Measurements from ENCODE around the gene KCNK4. TPM values are rescaled to one million over a fixed set of nuclear protein-coding genes. Genes with fewer than 3 reads are reported as not detected.

The KCNK4 gene
- total RNA-seq, 1 experiment from 2014 or later = 0.28 TPM

DNA sequence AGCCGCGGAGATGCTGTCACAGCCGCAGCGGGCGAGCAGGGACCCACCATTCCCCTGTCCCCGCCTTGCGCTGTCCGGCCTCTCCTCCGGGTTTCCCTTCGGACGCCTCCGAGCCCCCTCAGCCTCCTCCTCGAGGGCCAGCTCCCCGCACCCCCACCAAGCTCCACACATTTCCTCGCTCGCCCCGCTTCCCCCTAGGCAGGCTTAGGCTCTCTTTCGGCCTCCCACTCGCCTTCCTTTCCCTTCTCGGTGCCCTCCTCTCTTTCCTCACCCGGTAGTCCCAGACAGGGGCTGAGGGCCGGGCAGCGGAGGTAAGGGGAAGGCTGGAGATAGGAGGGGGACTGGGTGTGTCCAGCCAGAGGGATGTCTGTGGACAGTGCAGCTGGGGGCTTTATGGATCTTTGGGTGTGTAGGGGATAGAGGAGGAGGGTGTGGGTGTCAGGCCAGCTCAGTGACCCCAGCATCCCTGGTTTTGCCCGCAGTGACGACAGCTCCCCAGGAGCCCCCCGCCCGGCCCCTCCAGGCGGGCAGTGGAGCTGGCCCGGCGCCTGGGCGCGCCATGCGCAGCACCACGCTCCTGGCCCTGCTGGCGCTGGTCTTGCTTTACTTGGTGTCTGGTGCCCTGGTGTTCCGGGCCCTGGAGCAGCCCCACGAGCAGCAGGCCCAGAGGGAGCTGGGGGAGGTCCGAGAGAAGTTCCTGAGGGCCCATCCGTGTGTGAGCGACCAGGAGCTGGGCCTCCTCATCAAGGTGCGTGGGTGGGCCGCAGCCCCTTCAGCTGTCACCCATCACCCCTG, 1.6 kb downstream of the KCNK4 start:
- no peak overlapping the region for H3K23ac ChIP-seq (ENCODE audit: insufficient read length, low read depth, low read length)
- Mint-ChIP-seq H3K27ac (no peak overlapping the region), H3K4me3 (peak overlapping the region; percentile 47 to 77; a peak in 4 of 5 replicates), H3K4me1 (peaks cover 3 to 17% of the 10 kb centered on the region in 2 experiments; a peak in 3 of 4 replicates), H3K36me3 (ENCODE audit: insufficient read depth in 1 of 3, low read depth in 3 of 3) (peaks cover 0 to 2% (median 0%) of the 10 kb centered on the region in 3 experiments; a peak in 3 of 7 replicates), H3K27me3 (ENCODE audit: low read depth) (peaks cover 82% of the 10 kb centered on the region), H3K9me3 (no peaks in the 10 kb centered on the region; a peak in 2 of 5 replicates)
- no peak overlapping the region for H2AFZ ChIP-seq (ENCODE audit: low read length)
- H3K18ac ChIP-seq (ENCODE audit: insufficient read length, low read depth, low read length) = no peak overlapping the region
- H4K5ac ChIP-seq (ENCODE audit: insufficient read length, low read depth, low read length) = no peak overlapping the region
- H3K4me2 ChIP-seq (ENCODE audit: insufficient read depth, insufficient read length, low read length) = peak overlapping the region; percentile 58
- no peak overlapping the region for H2BK20ac ChIP-seq (ENCODE audit: low read depth, low read length, poor library complexity, severe bottlenecking)
- H4K20me1 ChIP-seq (ENCODE audit: control insufficient read depth, insufficient read depth, insufficient read length) = no peaks in the 10 kb centered on the region
- WGBS (ENCODE audit: extremely low coverage, insufficient read length, low lambda C conversion rate) = no CpG with 5 or more reads among the region's 42 CpGs
- TF ChIP-seq, protein P1, sequence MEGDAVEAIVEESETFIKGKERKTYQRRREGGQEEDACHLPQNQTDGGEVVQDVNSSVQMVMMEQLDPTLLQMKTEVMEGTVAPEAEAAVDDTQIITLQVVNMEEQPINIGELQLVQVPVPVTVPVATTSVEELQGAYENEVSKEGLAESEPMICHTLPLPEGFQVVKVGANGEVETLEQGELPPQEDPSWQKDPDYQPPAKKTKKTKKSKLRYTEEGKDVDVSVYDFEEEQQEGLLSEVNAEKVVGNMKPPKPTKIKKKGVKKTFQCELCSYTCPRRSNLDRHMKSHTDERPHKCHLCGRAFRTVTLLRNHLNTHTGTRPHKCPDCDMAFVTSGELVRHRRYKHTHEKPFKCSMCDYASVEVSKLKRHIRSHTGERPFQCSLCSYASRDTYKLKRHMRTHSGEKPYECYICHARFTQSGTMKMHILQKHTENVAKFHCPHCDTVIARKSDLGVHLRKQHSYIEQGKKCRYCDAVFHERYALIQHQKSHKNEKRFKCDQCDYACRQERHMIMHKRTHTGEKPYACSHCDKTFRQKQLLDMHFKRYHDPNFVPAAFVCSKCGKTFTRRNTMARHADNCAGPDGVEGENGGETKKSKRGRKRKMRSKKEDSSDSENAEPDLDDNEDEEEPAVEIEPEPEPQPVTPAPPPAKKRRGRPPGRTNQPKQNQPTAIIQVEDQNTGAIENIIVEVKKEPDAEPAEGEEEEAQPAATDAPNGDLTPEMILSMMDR (conservative IDR thresholded peaks at IDR 0.05) = no peak
- no peaks in the 10 kb centered on the region for H3K79me2 ChIP-seq (ENCODE audit: insufficient read depth, low read length)
- no peak for DNase-seq
- no peak overlapping the region for H4K91ac ChIP-seq (ENCODE audit: insufficient read length, low read depth, low read length)
- no peaks in the 10 kb centered on the region for H3K79me1 ChIP-seq (ENCODE audit: insufficient read depth, low read depth, low read length, poor library complexity, severe bottlenecking)
- H2BK15ac ChIP-seq (ENCODE audit: low read depth, low read length) = no peak overlapping the region
- H4K8ac ChIP-seq (replicated peaks; ENCODE audit: insufficient read length, low read depth, low read length) = no peak overlapping the region
- H3K23me2 ChIP-seq (ENCODE audit: insufficient read length, low read depth, low read length, poor library complexity, severe bottlenecking) = peaks cover 3% of the 10 kb centered on the region
- H3K27ac ChIP-seq (ENCODE audit: insufficient read length, low read depth, low read length) = no peak overlapping the region
- H2AK5ac ChIP-seq (ENCODE audit: insufficient read length, low read length) = no peak overlapping the region
- no peaks in the 10 kb centered on the region for H3K4me1 ChIP-seq (ENCODE audit: insufficient read depth, low read length)
- no peaks in the 10 kb centered on the region for H3K9me3 ChIP-seq (ENCODE audit: control insufficient read depth, low read depth, low read length)
- no peak overlapping the region for H3K9ac ChIP-seq (ENCODE audit: extremely low read depth, insufficient read length, low read length)
- H3K56ac ChIP-seq (ENCODE audit: insufficient read length, low read depth, low read length) = no peak overlapping the region
- H3K27me3 ChIP-seq (ENCODE audit: insufficient read depth, low read length) = peaks cover 71% of the 10 kb centered on the region
- H3K4ac ChIP-seq (ENCODE audit: low read depth, low read length) = no peak overlapping the region
- no peak overlapping the region for H3T11ph ChIP-seq (ENCODE audit: low read length)
- H2BK12ac ChIP-seq (ENCODE audit: insufficient read length, low read depth, low read length) = no peak overlapping the region
- H3K14ac ChIP-seq (ENCODE audit: insufficient read depth, low read length) = no peak overlapping the region
- no peak overlapping the region for H2BK120ac ChIP-seq (ENCODE audit: low read depth, low read length, poor library complexity, severe bottlenecking)
- no peak overlapping the region for H2BK5ac ChIP-seq (ENCODE audit: insufficient read length, low read length)

Data from H9 (cell line).